OCI-LY7 (cell line): ENCODE measurements around the gene LYZL1. TPM values are rescaled to one million over a fixed set of nuclear protein-coding genes. Genes with fewer than 3 reads are reported as not detected.

Experiments used
- BruUV-seq: library from RNA; stranded (reverse); fragments of 400-500 nt; replicated peaks from 2 replicates; lab custom pipeline; 2021; lab: Mats Ljungman, UMichigan
- CTCF ChIA-PET: fragments of 300-600 bp; sonication (Branson Sonifier 250); formaldehyde crosslinking; loops from one replicate; lab custom pipeline; 2022; ENCODE audit warnings: antibody characterized with exemption; ENCODE audit not compliant: unreplicated experiment; lab: Charles Lee
- POLR2A ChIA-PET: fragments of 300-600 bp; sonication (Branson Sonifier 250); formaldehyde crosslinking; loops from one replicate; lab custom pipeline; 2022; ENCODE audit warnings: antibody characterized with exemption; lab: Charles Lee
- DNase-seq: peaks from one replicate; pipeline ENCODE4 v3.0.0-alpha.2; 2015; ENCODE audit warnings: low spot score
- H2AFZ ChIP-seq: fragments of 200-600 bp; sonication (generic), shearing (Covaris generic); 2 replicates; pipeline ENCODE4 v1.6.1; 2014; ENCODE audit warnings: mild to moderate bottlenecking, antibody characterized with exemption, low read length, moderate library complexity
- H3K27ac ChIP-seq: fragments of 200-600 bp; sonication (generic); 2 replicates; pipeline ENCODE4 v1.5.1; 2014; ENCODE audit warnings: mixed run types, low read depth, mild to moderate bottlenecking, moderate library complexity, low read length, inconsistent platforms; ENCODE audit not compliant: poor library complexity, severe bottlenecking
- H3K36me3 ChIP-seq: fragments of 200-600 bp; sonication (generic); 2 replicates; pipeline ENCODE4 v1.6.1; 2014; ENCODE audit warnings: mild to moderate bottlenecking, antibody characterized with exemption, low read length, moderate library complexity, mixed read lengths; ENCODE audit not compliant: insufficient read depth
- H3K4me1 ChIP-seq: fragments of 200-600 bp; sonication (generic); 2 replicates; pipeline ENCODE4 v1.5.1; 2014; ENCODE audit warnings: mild to moderate bottlenecking, low read length; ENCODE audit not compliant: insufficient read depth, poor library complexity, severe bottlenecking
- H3K4me2 ChIP-seq: fragments of 200-600 bp; sonication (generic); 2 replicates; pipeline ENCODE4 v1.6.1; 2014; ENCODE audit warnings: mild to moderate bottlenecking, low read length
- H3K4me3 ChIP-seq: fragments of 200-600 bp; sonication (generic); 2 replicates; pipeline ENCODE4 v1.5.1; 2014; ENCODE audit warnings: mild to moderate bottlenecking, low read depth, low read length; ENCODE audit not compliant: poor library complexity, severe bottlenecking
- H3K79me2 ChIP-seq: fragments of 200-600 bp; sonication (generic); 2 replicates; pipeline ENCODE4 v1.6.1; 2016; ENCODE audit warnings: low read depth, mild to moderate bottlenecking, low read length, moderate library complexity, mixed read lengths; ENCODE audit not compliant: insufficient read depth
- H3K9me2 ChIP-seq: fragments of 200-600 bp; sonication (generic); 2 replicates; pipeline ENCODE4 v1.6.1; 2016; ENCODE audit warnings: mild to moderate bottlenecking, low read length, mixed read lengths; ENCODE audit not compliant: insufficient read depth
- H3K9me3 ChIP-seq: fragments of 200-600 bp; sonication (generic); 2 replicates; pipeline ENCODE4 v1.6.1; 2014; ENCODE audit warnings: mild to moderate bottlenecking, mixed run types, low read length, mixed read lengths
- H4K20me1 ChIP-seq: fragments of 200-600 bp; sonication (generic); 2 replicates; pipeline ENCODE4 v1.6.1; 2014; ENCODE audit warnings: mild to moderate bottlenecking, antibody characterized with exemption, low read length, moderate library complexity, mixed read lengths; ENCODE audit not compliant: insufficient read depth
- CTCF ChIP-seq: fragments of 200-600 bp; sonication (generic); conservative IDR thresholded peaks from 2 replicates; pipeline ENCODE4 v1.5.1; 2014; ENCODE audit warnings: mild to moderate bottlenecking, antibody characterized with exemption, low read length, moderate library complexity, mixed read lengths
- EZH2phosphoT487 ChIP-seq: fragments of 200-600 bp; sonication (generic); IDR thresholded peaks from 2 replicates; pipeline ENCODE4 v1.6.1; 2018; ENCODE audit warnings: low read depth, borderline replicate concordance, mild to moderate bottlenecking, mixed run types, antibody characterized with exemption, low read length, moderate library complexity, mixed read lengths
- intact Hi-C: fragments of 100-400 bp; cut with micrococcal nuclease; formaldehyde crosslinking; loops from one replicate; pipeline ENCODE4 v1.10.0; 2022; ENCODE audit not compliant: unreplicated experiment
- total RNA-seq, 2 experiments: library from RNA; depleted of rRNA in 1 of 2; stranded (reverse); fragments of >200 nt in 1 of 2; shearing (Covaris generic) in 1 of 2; gene quantifications; 2 replicates each; pipeline ENCODE4 v1.2.3, GENCODE V29; 2014 to 2022

The LYZL1 gene
- total RNA-seq, 2 experiments from 2014 or later = not detected

GRCh38 chr10:29254123-29255046 lies 34.5 kb upstream of the LYZL1 start:
- H3K9me3 ChIP-seq = no peaks in the 10 kb centered on the region
- no peak for TF ChIP-seq CTCF
- TF ChIP-seq EZH2phosphoT487 = no peak
- H2AFZ ChIP-seq = no peak overlapping the region
- H3K4me3 ChIP-seq = no peak overlapping the region
- no peak overlapping the region for H3K27ac ChIP-seq
- no peak overlapping the region for H3K4me2 ChIP-seq
- no peaks in the 10 kb centered on the region for H3K4me1 ChIP-seq
- ChIA-PET POLR2A (interaction anchor here (0.7 kb wide), 1 partner anchor 1362 kb away, joined by 3 read pairs; no protein-coding TSS in a partner anchor), CTCF (interaction anchor here (0.5 to 0.6 kb wide), 2 partner anchors 13 to 551 kb away, joined by 3 read pairs; no protein-coding TSS in a partner anchor)
- no TSS peak for BruUV-seq
- no peaks in the 10 kb centered on the region for H3K9me2 ChIP-seq
- intact Hi-C loops = no loop called here
- DNase-seq = no peak
- no peaks in the 10 kb centered on the region for H3K36me3 ChIP-seq
- no peaks in the 10 kb centered on the region for H4K20me1 ChIP-seq
- H3K79me2 ChIP-seq = no peaks in the 10 kb centered on the region

GRCh38 chr10:29255104-29255503 lies 33.8 kb upstream of the LYZL1 start:
- H2AFZ ChIP-seq = no peak overlapping the region
- BruUV-seq = no TSS peak
- H3K4me1 ChIP-seq = no peaks in the 10 kb centered on the region
- no peaks in the 10 kb centered on the region for H3K79me2 ChIP-seq
- intact Hi-C loops = no loop called here
- H3K36me3 ChIP-seq = no peaks in the 10 kb centered on the region
- H3K4me3 ChIP-seq = no peak overlapping the region
- H3K27ac ChIP-seq = no peak overlapping the region
- H3K9me2 ChIP-seq = no peaks in the 10 kb centered on the region
- ChIA-PET CTCF (no interaction called here), POLR2A (no interaction called here)
- no peaks in the 10 kb centered on the region for H4K20me1 ChIP-seq
- no peak for TF ChIP-seq CTCF
- no peak for TF ChIP-seq EZH2phosphoT487
- DNase-seq = no peak
- H3K9me3 ChIP-seq = no peaks in the 10 kb centered on the region
- H3K4me2 ChIP-seq = no peak overlapping the region

GRCh38 chr10:29256019-29256418 lies 32.9 kb upstream of the LYZL1 start:
- no TSS peak for BruUV-seq
- DNase-seq = no peak
- H3K36me3 ChIP-seq = no peaks in the 10 kb centered on the region
- H3K4me2 ChIP-seq = no peak overlapping the region
- CTCF ChIA-PET = no interaction called here
- H3K9me3 ChIP-seq = no peaks in the 10 kb centered on the region
- H3K9me2 ChIP-seq = no peaks in the 10 kb centered on the region
- POLR2A ChIA-PET = no interaction called here
- no peak overlapping the region for H3K4me3 ChIP-seq
- no peaks in the 10 kb centered on the region for H3K79me2 ChIP-seq
- no peak for TF ChIP-seq EZH2phosphoT487
- no peak for TF ChIP-seq CTCF
- H3K27ac ChIP-seq = no peak overlapping the region
- H4K20me1 ChIP-seq = no peaks in the 10 kb centered on the region
- no peak overlapping the region for H2AFZ ChIP-seq
- no peaks in the 10 kb centered on the region for H3K4me1 ChIP-seq
- intact Hi-C loops = no loop called here
